GM18517 (cell line): ENCODE data around the gene ZNF439.
"Not testable (repeated sequence)": the region's sequence is repeated elsewhere in the genome, so short reads cannot be mapped to it uniquely, and the experiment has no call there.

Experiments
- ATAC-seq: cut with Tn5 transposase; IDR thresholded peaks from one replicate; pipeline ENCODE4 v1.9.1; 2021; ENCODE audit warnings: mild to moderate bottlenecking, moderate library complexity; ENCODE audit not compliant: unreplicated experiment

ZNF439 gene

GRCh38 chr19:11867766-11868165, 19.2 kb downstream of the ZNF439 start:
- ATAC-seq = not testable (repeated sequence)

DNA sequence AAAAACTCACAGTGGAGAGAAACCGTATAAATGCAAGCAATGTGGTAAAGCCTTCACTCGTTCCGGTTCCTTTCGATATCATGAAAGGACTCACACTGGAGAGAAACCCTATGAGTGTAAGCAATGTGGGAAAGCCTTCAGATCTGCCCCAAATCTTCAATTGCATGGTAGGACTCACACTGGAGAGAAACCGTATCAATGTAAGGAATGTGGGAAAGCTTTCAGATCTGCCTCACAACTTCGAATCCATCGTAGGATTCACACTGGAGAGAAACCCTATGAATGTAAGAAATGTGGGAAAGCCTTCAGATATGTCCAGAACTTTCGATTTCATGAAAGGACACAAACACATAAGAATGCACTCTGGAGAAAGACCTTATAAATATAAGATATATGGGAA, 19.7 kb downstream of the ZNF439 start:
- no peak for ATAC-seq

- ATAC-seq = no peak
Measured at GRCh38 chr19:11872624-11873023, 24.1 kb downstream of the ZNF439 start.

GRCh38 chr19:11873762-11874161, 25.2 kb downstream of the ZNF439 start:
- no peak for ATAC-seq

GRCh38 chr19:11879687-11880266, 31.3 kb downstream of the ZNF439 start:
- ATAC-seq = not testable (repeated sequence)

- no peak for ATAC-seq
Measured at GRCh38 chr19:11880598-11880997, 32.1 kb downstream of the ZNF439 start.

- no peak for ATAC-seq
Measured at GRCh38 chr19:11881151-11881800, 32.8 kb downstream of the ZNF439 start.

- ATAC-seq = no peak
Measured at GRCh38 chr19:11882606-11883005, 34.1 kb downstream of the ZNF439 start.

GRCh38 chr19:11887234-11887610, 38.7 kb downstream of the ZNF439 start:
- no peak for ATAC-seq

DNA sequence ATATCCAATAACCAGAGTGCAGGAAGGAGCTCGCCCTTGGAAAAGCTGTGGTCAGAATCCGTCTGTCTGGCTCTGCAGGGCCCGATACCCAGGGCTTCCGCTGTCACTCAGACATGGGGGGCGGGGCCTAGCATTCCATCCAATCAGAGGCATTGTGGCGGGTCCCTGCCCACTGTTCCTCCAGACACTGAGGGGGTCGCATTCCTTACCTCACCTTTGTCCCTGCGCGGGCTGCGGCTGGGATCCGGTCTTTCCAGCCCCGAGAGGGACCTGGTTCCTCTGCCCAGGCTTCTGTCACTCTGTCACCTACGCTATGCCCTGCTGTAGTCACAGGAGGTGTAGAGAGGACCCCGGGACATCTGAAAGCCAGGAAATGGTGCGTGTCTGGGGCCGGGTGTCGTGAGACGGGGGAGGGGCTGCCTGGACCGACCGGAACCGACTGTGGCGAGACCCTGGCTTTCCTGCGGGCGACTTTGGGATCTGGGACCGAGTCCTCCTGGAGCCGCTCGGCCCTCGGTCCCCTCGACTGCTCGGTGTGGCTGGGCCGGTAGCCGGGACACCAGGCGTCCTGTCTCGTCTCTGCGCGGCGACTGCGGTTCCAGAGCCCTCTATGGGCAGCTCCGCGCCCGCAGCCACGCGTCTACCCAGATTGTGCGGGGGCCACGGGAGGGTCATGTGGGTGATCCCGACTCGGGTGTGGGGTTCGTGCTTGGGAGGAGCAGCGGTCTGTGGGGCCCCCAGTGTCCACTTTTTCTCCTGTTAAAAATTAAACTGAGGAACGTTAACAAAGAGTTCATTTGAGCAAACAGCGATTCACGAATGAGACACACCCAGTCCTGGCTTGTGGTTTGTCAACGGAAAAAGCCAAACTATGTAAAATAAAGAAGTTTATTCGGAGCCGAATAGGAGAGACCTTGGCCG, 39.3 kb downstream of the ZNF439 start, which contains the start of gene ZNF69:
Gene ZNF69 (plus strand): TSS at position 172 of the 921 bp plus-strand sequence. CDS start 142 bp downstream, at position 314.
- ATAC-seq = no peak

DNA sequence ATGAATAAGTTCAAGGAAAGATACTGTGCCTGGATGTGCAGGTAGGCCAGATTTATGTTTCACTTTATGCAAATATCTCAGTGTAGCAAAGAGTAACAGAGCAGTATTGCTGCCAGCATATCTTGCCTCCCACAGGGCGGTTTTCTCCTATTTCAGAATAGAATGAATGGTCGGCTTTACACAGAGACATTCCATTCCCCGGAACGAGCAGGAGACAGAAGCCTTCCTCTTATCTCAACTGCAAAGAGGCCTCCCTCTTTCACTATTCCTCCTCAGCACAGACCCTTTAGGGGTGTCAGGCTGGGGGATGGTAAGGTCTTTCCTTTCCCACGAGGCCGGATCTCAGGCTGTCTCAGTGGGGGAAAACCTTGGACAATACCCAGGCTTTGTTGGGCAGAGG, 41.4 kb downstream of the ZNF439 start:
- ATAC-seq = not testable (repeated sequence)

DNA sequence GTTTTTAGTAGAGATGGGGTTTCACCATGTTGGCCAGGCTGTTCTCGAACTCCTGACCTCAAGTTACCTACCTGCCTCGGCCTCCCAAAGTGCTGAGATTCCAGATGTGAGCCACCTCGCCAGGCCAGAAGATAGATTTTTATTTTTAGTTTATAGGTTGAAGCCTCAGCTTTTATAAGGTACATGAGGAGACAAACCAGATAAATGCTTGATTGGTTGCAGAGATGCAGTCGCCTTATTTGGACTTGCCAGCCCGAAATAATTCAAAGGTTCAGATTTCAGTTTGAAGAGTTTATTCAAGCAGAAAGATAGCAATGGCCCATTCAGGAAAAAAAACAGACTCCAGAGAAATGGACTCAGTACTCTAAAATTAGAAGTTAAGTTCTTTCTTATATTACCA, 42.1 kb downstream of the ZNF439 start:
- ATAC-seq = no peak

DNA sequence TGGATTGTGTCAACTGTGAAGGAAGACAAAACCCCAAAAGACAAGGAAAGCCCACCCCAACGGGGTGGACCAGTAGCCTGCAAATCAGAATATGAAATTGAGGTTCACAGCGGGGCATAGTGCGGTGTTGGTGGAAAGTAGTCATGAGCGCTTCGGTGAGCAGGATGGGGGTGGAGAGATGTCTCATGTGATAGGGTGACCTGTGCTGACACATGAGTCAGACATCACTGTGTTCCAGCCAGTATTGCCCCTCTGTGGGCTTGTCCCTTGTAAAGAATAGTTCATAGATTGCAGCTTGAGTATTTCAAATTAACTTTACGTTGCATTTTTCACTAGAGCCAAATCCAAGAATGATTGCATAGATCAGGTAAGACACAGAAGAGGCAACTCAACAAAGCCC, 46.3 kb downstream of the ZNF439 start:
- ATAC-seq = no peak

GRCh38 chr19:11902228-11902627, 53.7 kb downstream of the ZNF439 start:
- ATAC-seq = no peak

DNA sequence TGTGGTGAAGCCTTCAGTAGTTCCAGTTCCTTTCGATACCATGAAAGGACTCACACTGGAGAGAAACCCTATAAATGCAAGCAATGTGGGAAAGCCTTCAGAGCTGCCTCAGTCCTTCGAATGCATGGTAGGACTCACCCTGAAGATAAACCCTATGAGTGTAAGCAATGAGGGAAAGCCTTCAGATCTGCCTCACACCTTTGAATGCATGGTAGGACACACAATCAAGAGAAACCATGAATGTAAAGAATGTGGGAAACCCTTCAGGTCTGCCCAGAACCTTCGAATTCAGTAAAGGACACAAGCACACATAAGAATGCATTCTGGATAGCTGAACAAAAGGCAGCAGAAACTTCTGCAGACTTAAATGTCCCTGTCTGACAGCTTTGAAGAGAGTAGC, 57.4 kb downstream of the ZNF439 start:
- no peak for ATAC-seq

- ATAC-seq = not testable (repeated sequence)
Measured at GRCh38 chr19:11911937-11912336, 63.4 kb downstream of the ZNF439 start.

- not testable (repeated sequence) for ATAC-seq
Measured at GRCh38 chr19:11914417-11915051, 66.0 kb downstream of the ZNF439 start.
